Endothelial cell of umbilical vein (primary cell): ENCODE data around the gene AGAP2.

Source experiments
- CTCF ChIP-seq, 2 donors: IDR thresholded peaks; 1 replicate in 1 of 2; 2 replicates in 1 of 2; pipeline ENCODE4 v1.5.1; 2011; ENCODE audit warnings: low read length in 2 of 2, mild to moderate bottlenecking in 2 of 2, moderate library complexity in 2 of 2, control low read depth in 1 of 2, inconsistent platforms in 1 of 2, low read depth in 1 of 2; ENCODE audit not compliant: insufficient read depth in 1 of 2; ENCODE audit errors: extremely low read depth in 1 of 2
- JUN ChIP-seq: IDR thresholded peaks from 2 replicates; pipeline ENCODE4 v1.6.1; 2011; ENCODE audit warnings: borderline replicate concordance, low read depth; ENCODE audit not compliant: insufficient read length, insufficient read depth
- POLR2A ChIP-seq: IDR thresholded peaks from 2 replicates; pipeline ENCODE4 v1.6.1; 2012; ENCODE audit warnings: low read depth, mild to moderate bottlenecking, control low read depth, low read length
- POLR2AphosphoS5 ChIP-seq: IDR thresholded peaks from 2 replicates; pipeline ENCODE4 v1.6.1; 2012; ENCODE audit warnings: low read depth, mild to moderate bottlenecking, control low read depth, low read length, moderate library complexity; ENCODE audit not compliant: insufficient read depth

- no peak for TF ChIP-seq CTCF (IDR thresholded peaks at IDR 0.05; ENCODE audit: extremely low read depth in 1 of 2, insufficient read depth in 1 of 2, low read depth in 1 of 2, low read length in 2 of 2)
- no peak for TF ChIP-seq POLR2A
- TF ChIP-seq POLR2AphosphoS5 = no peak
- TF ChIP-seq JUN = no peak
Observed at GRCh38 chr12:57729321-57729844, 9.2 kb downstream of the AGAP2 start.
